Measurements from ENCODE around the gene CD3E. TPM values are rescaled to one million over a fixed set of nuclear protein-coding genes. Genes with fewer than 3 reads are reported as not detected.

The CD3E gene
- total and polyA plus RNA-seq, 12 donors = 0.63 to 3.4 (median 2.7) TPM; not detected in 2

DNA sequence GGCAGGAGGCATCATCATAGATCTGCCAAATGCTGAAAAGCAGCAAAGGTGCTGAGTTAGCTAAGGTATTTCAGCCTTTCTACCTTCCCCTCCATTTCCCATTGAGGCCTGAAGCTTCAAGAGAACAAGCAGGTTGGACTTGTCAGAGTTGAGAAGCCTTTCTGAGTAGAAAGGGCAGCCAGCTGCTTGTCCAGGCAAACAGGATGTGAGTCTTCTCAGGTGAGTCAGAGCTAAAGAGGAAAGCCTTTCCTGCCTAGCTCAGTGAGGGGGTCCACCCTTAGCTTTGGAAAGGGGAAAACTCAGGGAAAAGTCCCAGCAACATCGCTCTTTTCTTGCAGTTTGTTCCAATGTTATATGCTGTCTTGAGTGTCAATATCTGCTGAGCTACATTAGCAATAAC is 27.2 kb upstream of the CD3E start:
- H3K9me3 ChIP-seq (replicated peaks in 1 of 3) = no peaks in the 10 kb centered on the region
- intact Hi-C loops (cut with DNase I) = no loop called here
- no peak for DNase-seq
- H3K36me3 ChIP-seq (replicated peaks in 1 of 2) = no peaks in the 10 kb centered on the region
- peaks cover 5% of the 10 kb centered on the region for H3K27me3 ChIP-seq
- WGBS, 4 donors = 70 to 87% (median 80%) methylated on average over 1 of the region's 1 CpG
- no peak overlapping the region for H3K27ac ChIP-seq
- H3K4me1 ChIP-seq (replicated peaks in 1 of 2) = no peaks in the 10 kb centered on the region
- H3K4me3 ChIP-seq = no peak overlapping the region
- no peak for TF ChIP-seq POLR2A (IDR thresholded peaks at IDR 0.05)
- TF ChIP-seq, protein P1, sequence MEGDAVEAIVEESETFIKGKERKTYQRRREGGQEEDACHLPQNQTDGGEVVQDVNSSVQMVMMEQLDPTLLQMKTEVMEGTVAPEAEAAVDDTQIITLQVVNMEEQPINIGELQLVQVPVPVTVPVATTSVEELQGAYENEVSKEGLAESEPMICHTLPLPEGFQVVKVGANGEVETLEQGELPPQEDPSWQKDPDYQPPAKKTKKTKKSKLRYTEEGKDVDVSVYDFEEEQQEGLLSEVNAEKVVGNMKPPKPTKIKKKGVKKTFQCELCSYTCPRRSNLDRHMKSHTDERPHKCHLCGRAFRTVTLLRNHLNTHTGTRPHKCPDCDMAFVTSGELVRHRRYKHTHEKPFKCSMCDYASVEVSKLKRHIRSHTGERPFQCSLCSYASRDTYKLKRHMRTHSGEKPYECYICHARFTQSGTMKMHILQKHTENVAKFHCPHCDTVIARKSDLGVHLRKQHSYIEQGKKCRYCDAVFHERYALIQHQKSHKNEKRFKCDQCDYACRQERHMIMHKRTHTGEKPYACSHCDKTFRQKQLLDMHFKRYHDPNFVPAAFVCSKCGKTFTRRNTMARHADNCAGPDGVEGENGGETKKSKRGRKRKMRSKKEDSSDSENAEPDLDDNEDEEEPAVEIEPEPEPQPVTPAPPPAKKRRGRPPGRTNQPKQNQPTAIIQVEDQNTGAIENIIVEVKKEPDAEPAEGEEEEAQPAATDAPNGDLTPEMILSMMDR (IDR thresholded peaks at IDR 0.05) = no peak

DNA sequence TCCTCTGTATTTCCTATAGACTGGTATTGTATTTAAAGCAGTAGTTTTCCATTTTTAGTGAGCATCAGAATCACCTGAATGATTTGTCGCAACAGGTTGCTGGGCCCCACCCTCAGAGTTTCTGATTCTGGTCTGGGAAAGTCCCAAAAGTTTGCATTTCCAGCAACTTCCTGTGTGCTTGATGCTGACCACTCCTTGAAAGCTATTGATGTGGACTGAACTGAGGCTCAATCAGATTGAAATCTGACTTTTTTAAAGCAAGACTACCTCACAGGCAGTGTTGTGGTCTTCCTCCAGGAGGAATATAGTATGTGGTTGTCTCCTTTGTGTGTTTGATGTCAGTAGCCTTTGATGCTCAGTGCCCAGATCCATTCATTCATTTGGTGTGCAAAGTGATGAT is 23.2 kb upstream of the CD3E start:
- H3K9me3 ChIP-seq (replicated peaks in 1 of 3) = no peaks in the 10 kb centered on the region
- 74 to 96% (median 84%) methylated on average over 1 of the region's 1 CpG for WGBS, 4 donors
- no peak for DNase-seq
- TF ChIP-seq POLR2A (IDR thresholded peaks at IDR 0.05) = no peak
- TF ChIP-seq, protein P1 (IDR thresholded peaks at IDR 0.05) = no peak
- no peak overlapping the region for H3K27ac ChIP-seq
- no peak overlapping the region for H3K4me3 ChIP-seq
- H3K4me1 ChIP-seq (replicated peaks in 1 of 2) = no peaks in the 10 kb centered on the region
- intact Hi-C loops (cut with DNase I) = no loop called here
- H3K27me3 ChIP-seq = peaks cover 5% of the 10 kb centered on the region
- no peaks in the 10 kb centered on the region for H3K36me3 ChIP-seq (replicated peaks in 1 of 2)

DNA sequence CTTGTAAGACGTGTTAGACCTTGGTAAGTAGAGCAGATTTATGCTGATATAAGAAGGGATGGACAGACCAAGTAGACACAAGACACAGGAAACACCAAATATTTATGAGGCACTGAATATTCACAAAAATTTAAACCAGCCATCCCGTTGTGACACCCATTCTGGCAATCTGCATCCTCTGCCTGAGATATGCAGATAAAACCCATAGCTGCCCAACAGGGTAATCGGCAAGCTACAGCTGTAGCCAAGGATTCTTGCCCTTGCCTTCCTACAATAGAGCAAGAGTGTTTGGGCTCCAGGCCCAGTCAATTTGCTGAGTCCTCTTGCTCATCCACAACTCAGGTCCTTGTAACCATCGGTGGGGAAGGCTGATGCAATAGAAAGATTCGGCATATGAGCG is 21.9 kb upstream of the CD3E start:
- peaks cover 5% of the 10 kb centered on the region for H3K27me3 ChIP-seq
- DNase-seq = no peak
- H3K4me1 ChIP-seq (replicated peaks in 1 of 2) = no peaks in the 10 kb centered on the region
- H3K27ac ChIP-seq = no peak overlapping the region
- TF ChIP-seq, protein P1 (IDR thresholded peaks at IDR 0.05) = no peak
- no peak for TF ChIP-seq POLR2A (IDR thresholded peaks at IDR 0.05)
- no peak overlapping the region for H3K4me3 ChIP-seq
- no peaks in the 10 kb centered on the region for H3K36me3 ChIP-seq (replicated peaks in 1 of 2)
- H3K9me3 ChIP-seq (replicated peaks in 1 of 3) = no peaks in the 10 kb centered on the region
- WGBS, 4 donors = 71 to 85% (median 78%) methylated on average over 5 to 6 of the region's 6 CpGs
- intact Hi-C loops (cut with DNase I) = no loop called here

DNA sequence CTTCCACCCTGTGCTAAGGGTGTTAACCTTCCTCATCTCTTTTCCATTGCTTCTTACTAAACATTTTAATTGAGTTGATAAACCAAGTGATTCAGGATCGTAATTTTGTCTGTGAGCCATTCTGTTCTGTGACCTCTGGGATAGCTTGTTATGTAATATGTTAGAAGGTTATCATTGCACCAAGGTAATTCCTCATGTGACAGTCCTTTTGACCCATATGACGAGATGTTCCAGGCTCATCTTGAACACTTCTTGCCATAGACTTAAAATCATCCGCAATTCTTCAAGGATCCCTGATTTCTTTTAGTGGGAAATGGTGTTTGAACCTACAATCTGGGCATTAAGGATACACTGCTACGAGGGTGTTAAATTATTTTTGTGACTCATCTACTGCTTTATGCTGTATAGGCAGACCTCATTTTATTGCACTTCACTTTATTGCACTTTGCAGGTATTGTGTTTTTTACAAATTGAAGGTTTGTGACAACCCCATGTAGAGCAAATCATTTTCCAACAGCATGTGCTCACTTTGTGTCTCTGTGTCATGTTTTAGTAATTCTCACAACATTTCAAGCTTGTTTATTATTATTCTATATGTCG is 21.4 kb upstream of the CD3E start:
- no peak for TF ChIP-seq POLR2A (IDR thresholded peaks at IDR 0.05)
- Histone ChIP-seq H3K27me3 (peaks cover 5% of the 10 kb centered on the region), H3K9me3 (replicated peaks in 1 of 3) (no peaks in the 10 kb centered on the region), H3K4me3 (no peak overlapping the region), H3K36me3 (replicated peaks in 1 of 2) (no peaks in the 10 kb centered on the region), H3K4me1 (replicated peaks in 1 of 2) (no peaks in the 10 kb centered on the region), H3K27ac (no peak overlapping the region)
- 45 to 57% (median 53%) methylated on average over 5 of the region's 5 CpGs for WGBS, 4 donors
- intact Hi-C loops (cut with DNase I) = no loop called here
- DNase-seq = no peak

DNA sequence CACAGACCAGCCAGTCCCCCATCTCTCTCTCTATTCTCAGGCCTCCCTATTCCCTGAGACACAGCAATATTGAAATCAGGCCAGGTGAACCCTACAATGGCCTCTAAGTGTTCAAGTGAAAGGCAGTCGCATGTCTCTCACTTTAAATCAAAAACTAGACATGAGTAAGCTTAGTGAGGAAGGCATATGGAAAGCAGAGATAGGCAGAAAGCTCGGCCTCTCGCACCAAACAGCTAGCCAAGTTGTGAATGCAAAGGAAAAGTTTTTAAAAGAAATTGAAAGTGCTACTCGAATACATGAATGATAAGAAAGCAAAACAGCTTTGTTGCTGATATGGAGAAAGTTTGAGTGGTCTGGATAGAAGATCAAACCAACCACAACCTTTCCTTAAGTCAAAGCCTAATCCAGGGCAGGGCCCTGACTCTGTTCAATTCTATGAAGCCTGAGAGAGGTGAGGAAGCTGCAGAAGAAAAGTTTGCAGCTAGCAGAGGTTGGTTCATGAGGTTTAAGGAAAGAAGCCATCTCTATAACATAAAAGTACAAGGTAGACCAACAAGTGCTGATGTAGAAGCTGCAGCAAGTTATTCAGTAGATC is 20.7 kb upstream of the CD3E start:
- Histone ChIP-seq H3K4me3 (no peak overlapping the region), H3K4me1 (replicated peaks in 1 of 2) (no peaks in the 10 kb centered on the region), H3K9me3 (replicated peaks in 1 of 3) (no peaks in the 10 kb centered on the region), H3K36me3 (replicated peaks in 1 of 2) (no peaks in the 10 kb centered on the region), H3K27ac (no peak overlapping the region), H3K27me3 (peaks cover 5% of the 10 kb centered on the region)
- intact Hi-C loops (cut with DNase I) = no loop called here
- no peak for DNase-seq
- TF ChIP-seq, protein P1 (IDR thresholded peaks at IDR 0.05) = no peak
- TF ChIP-seq POLR2A (IDR thresholded peaks at IDR 0.05) = no peak
- WGBS, 4 donors = 53 to 66% (median 60%) methylated on average over 4 of the region's 4 CpGs

All from adrenal gland (tissue), 12 donors.